HepG2 (cell line): Measurements from ENCODE around the gene ALDH3A1. TPM values are rescaled to one million over a fixed set of nuclear protein-coding genes. Genes with fewer than 3 reads are reported as not detected.

ENCODE experiments used
- ATAC-seq: fragments of 200-7000 bp; cut with Tn5 transposase; 3 replicates; pipeline ENCODE4 v1.9.1; 2020; ENCODE audit warnings: mild to moderate bottlenecking, moderate library complexity
- BruUV-seq: library from RNA; stranded (reverse); fragments of 400-500 nt; replicated peaks from 2 replicates; lab custom pipeline; 2021; lab: Mats Ljungman, UMichigan
- CTCF ChIA-PET: fragments of 300-600 bp; formaldehyde crosslinking; extraction: SDS; loops from one replicate; lab custom pipeline; 2021; ENCODE audit warnings: low total read pairs, inconsistent platforms, low intra/inter-chr PET ratio; lab: Yijun Ruan, JAX
- POLR2A ChIA-PET: fragments of 350-600 bp; sonication (Branson Sonifier 250); formaldehyde crosslinking; loops from one replicate; lab custom pipeline; 2020; ENCODE audit warnings: antibody characterized with exemption, inconsistent platforms; lab: Yijun Ruan, JAX
- DNase-seq: peaks from one replicate; pipeline ENCODE4 v3.0.0-alpha.2; 2015; ENCODE audit warnings: low spot score
- FAIRE-seq: peaks from 3 replicates; lab custom pipeline; 2011; peaks lifted over from hg19 to GRCh38; lab: Jason Lieb, UNC
- H2AFZ ChIP-seq: one replicate; pipeline ENCODE4 v1.6.1; 2011; ENCODE audit warnings: low read length, inconsistent platforms
- H3K27ac ChIP-seq: fragments of 300-600 bp; 3 replicates; pipeline ENCODE4 v1.8.0; 2011; ENCODE audit warnings: mixed run types, mild to moderate bottlenecking, mixed read lengths, low read length, inconsistent platforms; ENCODE audit not compliant: insufficient read depth; ENCODE audit errors: extremely low read length
- H3K27me3 ChIP-seq, 2 experiments: fragments of 200-600 bp in 1 of 2; 2 replicates in 1 of 2; 3 replicates in 1 of 2; pipeline versions ENCODE4 v1.6.0 to v1.8.0; 2011; ENCODE audit warnings: low read length in 2 of 2, mild to moderate bottlenecking in 2 of 2, moderate library complexity in 2 of 2, inconsistent platforms in 1 of 2; ENCODE audit not compliant: insufficient read depth in 2 of 2, control insufficient read depth in 1 of 2
- H3K36me3 ChIP-seq, 2 experiments: fragments of 200-600 bp in 1 of 2; replicated peaks in 1 of 2; 2 replicates in 1 of 2; 3 replicates in 1 of 2; pipeline versions ENCODE4 v1.5.1 to v1.8.0; 2011; ENCODE audit warnings: low read length in 2 of 2, inconsistent platforms in 1 of 2; ENCODE audit not compliant: insufficient read depth in 2 of 2, control insufficient read depth in 1 of 2
- H3K4me1 ChIP-seq: 2 replicates; pipeline ENCODE4 v1.5.1; 2012; ENCODE audit warnings: low read length, inconsistent platforms; ENCODE audit not compliant: insufficient read depth
- H3K4me2 ChIP-seq: 2 replicates; pipeline ENCODE4 v1.6.0; 2011; ENCODE audit warnings: low read depth, low read length, inconsistent platforms
- H3K4me3 ChIP-seq, 3 experiments: fragments of 200-600 bp in 1 of 3; sonication (generic), shearing (Covaris generic) in 1 of 3; replicated peaks in 1 of 3; 2 replicates each; pipeline ENCODE4 v1.5.1; 2011 to 2016; ENCODE audit warnings: low read length in 3 of 3, inconsistent platforms in 2 of 3, low read depth in 2 of 3, mild to moderate bottlenecking in 2 of 3, control low read depth in 1 of 3, mixed read lengths in 1 of 3; ENCODE audit not compliant: insufficient read depth in 1 of 3
- H3K79me2 ChIP-seq: one replicate; pipeline ENCODE4 v1.6.1; 2011; ENCODE audit warnings: low read length, inconsistent platforms; ENCODE audit not compliant: insufficient read depth
- H3K9ac ChIP-seq: 2 replicates; pipeline ENCODE4 v1.6.0; 2011; ENCODE audit warnings: mild to moderate bottlenecking, low read depth, low read length, inconsistent platforms; ENCODE audit not compliant: insufficient read depth
- H3K9me3 ChIP-seq: 2 replicates; pipeline ENCODE4 v1.5.1; 2012; ENCODE audit warnings: mild to moderate bottlenecking, low read length
- H4K20me1 ChIP-seq: 2 replicates; pipeline ENCODE4 v1.6.0; 2011; ENCODE audit warnings: inconsistent platforms, mild to moderate bottlenecking, low read length, moderate library complexity; ENCODE audit not compliant: insufficient read depth
- DMTF1 ChIP-seq: sonication (generic); formaldehyde crosslinking; IDR thresholded peaks from 2 replicates; pipeline ENCODE4 v1.4.0; 2020; ENCODE audit warnings: mild to moderate bottlenecking, missing genetic modification reagents
- MXD4 ChIP-seq: IDR thresholded peaks from 2 replicates; pipeline ENCODE4 v1.6.1; 2016; ENCODE audit warnings: mild to moderate bottlenecking, missing biosample characterization, missing genetic modification reagents
- NR1H2 ChIP-seq: sonication (generic); formaldehyde crosslinking; IDR thresholded peaks from 2 replicates; pipeline ENCODE4 v1.8.1; 2022; ENCODE audit warnings: low read depth, missing genetic modification reagents, borderline replicate concordance
- PCBP2 ChIP-seq: fragments of 200-400 bp; formaldehyde crosslinking; optimal IDR thresholded peaks from 2 replicates; pipeline ENCODE3; 2018; ENCODE audit warnings: low read length, low read depth; ENCODE audit not compliant: poor library complexity, severe bottlenecking
- SMARCE1 ChIP-seq: fragments of 450-650 bp; IDR thresholded peaks from 2 replicates; pipeline ENCODE4 v1.6.1; 2017; ENCODE audit warnings: borderline replicate concordance
- TBX2 ChIP-seq: sonication (generic); formaldehyde crosslinking; IDR thresholded peaks from 2 replicates; pipeline ENCODE4 v1.5.0; 2020; ENCODE audit warnings: missing genetic modification reagents, mild to moderate bottlenecking, borderline replicate concordance
- ZBTB4 ChIP-seq: sonication (generic); formaldehyde crosslinking; IDR thresholded peaks from 2 replicates; pipeline ENCODE4 v1.4.0; 2020; ENCODE audit warnings: missing genetic modification reagents, mild to moderate bottlenecking, borderline replicate concordance
- ZFP91 ChIP-seq: sonication (generic); formaldehyde crosslinking; IDR thresholded peaks from 2 replicates; pipeline ENCODE4 v1.9.0; 2022; ENCODE audit warnings: missing genetic modification reagents, mild to moderate bottlenecking, borderline replicate concordance
- ZFX ChIP-seq: sonication (generic); formaldehyde crosslinking; IDR thresholded peaks from 2 replicates; pipeline ENCODE4 v1.4.0; 2020; ENCODE audit warnings: mild to moderate bottlenecking, low read depth, missing genetic modification reagents, moderate library complexity
- ZNF17 ChIP-seq: sonication (generic); formaldehyde crosslinking; IDR thresholded peaks from 2 replicates; pipeline ENCODE4 v1.5.0; 2020; ENCODE audit warnings: mild to moderate bottlenecking, missing genetic modification reagents
- ZNF280D ChIP-seq: sonication (generic); formaldehyde crosslinking; IDR thresholded peaks from 2 replicates; pipeline ENCODE4 v1.5.1; 2020; ENCODE audit warnings: mild to moderate bottlenecking, missing genetic modification reagents
- WGBS: methylation state at CpG from one replicate; pipeline ENCODE4 v1.1.6; 2017; ENCODE audit warnings: low lambda C conversion rate; 5-methylcytosine and 5-hydroxymethylcytosine counted together
- in situ Hi-C: cut with HindIII; loops from 2 replicates; pipeline ENCODE4 v1.10.0; 2017; ENCODE audit warnings: low pct_unique_long_range_greater_than_20kb; ENCODE audit not compliant: extremely low pct_ligation_motif_present
- intact Hi-C: fragments of 100-400 bp; cut with micrococcal nuclease; formaldehyde crosslinking; loops from one replicate; pipeline ENCODE4 v1.10.0; 2022; ENCODE audit not compliant: unreplicated experiment
- polyA plus RNA-seq, 8 experiments: library from polyadenylated mRNA; depleted of rRNA in 3 of 8; stranded (reverse) in 7 of 8; unstranded in 1 of 8; fragments of >200 nt; fragmentation: Illumina TruSeq in 4 of 8; extraction: Trizol in 4 of 8; gene quantifications; 2 replicates each; pipeline versions ENCODE4 v1.2.1 to v1.2.3, GENCODE V29; 2011 to 2016; ENCODE audit warnings: low read depth in 4 of 8, missing spikeins in 1 of 8, mixed read lengths in 1 of 8; ENCODE audit not compliant: insufficient read depth in 1 of 8
- total RNA-seq, 5 experiments: library from RNA; depleted of rRNA; stranded (reverse); fragments of >200 nt; fragmentation: Illumina TruSeq; extraction: Trizol; gene quantifications; 2 replicates each; pipeline ENCODE4 v1.2.3, GENCODE V29; 2016; ENCODE audit warnings: low read depth in 1 of 5

ALDH3A1 gene
- total and polyA plus RNA-seq, 2 of the 13 experiments (the other 11 are each of a cell fraction or from before 2014, with no cell fraction given): 0.07 to 0.62 TPM

GRCh38 chr17:19706791-19707727 lies 41.0 kb downstream of the ALDH3A1 start:
- H2AFZ ChIP-seq: no peak overlapping the region
- no peaks in the 10 kb centered on the region for H3K9me3 ChIP-seq
- in situ Hi-C loops (loop anchor here (25.0 kb wide), 1 partner anchor 195 kb away; no protein-coding TSS in a partner anchor), intact Hi-C loops (no loop called here)
- H3K79me2 ChIP-seq: no peaks in the 10 kb centered on the region
- DNase-seq (no peak), FAIRE-seq (no peak), ATAC-seq (peak; percentile 10)
- no TSS peak for BruUV-seq
- H3K36me3 ChIP-seq: no peaks in the 10 kb centered on the region
- no peak overlapping the region for H3K9ac ChIP-seq
- peaks cover 61% of the 10 kb centered on the region for H3K4me1 ChIP-seq
- H3K27ac ChIP-seq: no peak overlapping the region
- H4K20me1 ChIP-seq: no peaks in the 10 kb centered on the region
- peak overlapping the region; percentile 50; the same call in 1 of the 2 replicates for H3K4me2 ChIP-seq
- ChIA-PET CTCF (no interaction called here), POLR2A (interaction anchor here (1.0 kb wide), 1 partner anchor 11 kb away, joined by 3 read pairs; no protein-coding TSS in a partner anchor)
- 12% methylated on average over 9 of the region's 12 CpGs for WGBS
- peaks cover 0 to 15% of the 10 kb centered on the region in 2 experiments; a peak in 4 of 5 replicates for H3K27me3 ChIP-seq
- H3K4me3 ChIP-seq: no peak overlapping the region
- TF ChIP-seq ZFX (peak; percentile 10; the same call in 1 of the 2 replicates), DMTF1 (no peak), ZFP91 (CRISPR knock-in tag) (0 out of 2 replicates have a peak, but pooled peaks have one; percentile 16), TBX2 (no peak), MXD4 (no peak), ZNF280D (CRISPR knock-in tag) (no peak), ZNF17 (CRISPR knock-in tag) (no peak), SMARCE1 (no peak), ZBTB4 (CRISPR knock-in tag) (no peak), NR1H2 (CRISPR knock-in tag) (no peak), PCBP2 (no peak)
